ENCODE measurements around the gene RPS16. TPM values are rescaled to one million over a fixed set of nuclear protein-coding genes. Genes with fewer than 3 reads are reported as not detected.

The RPS16 gene
- total and polyA plus RNA-seq, 2 of the 13 experiments (the other 11 are each of a cell fraction or from before 2014, with no cell fraction given): 488 to 2,583 TPM

GRCh38 chr19:39401549-39402345 lies 34.0 kb downstream of the RPS16 start (continued):
- peak; percentile 7; the same call in 1 of the 2 replicates for TF ChIP-seq TGIF2 (CRISPR knock-in tag; IDR thresholded peaks at IDR 0.05)
- TF ChIP-seq STAT6 (CRISPR knock-in tag; IDR thresholded peaks at IDR 0.05; ENCODE audit: borderline replicate concordance): peak; percentile 27; the same call in 1 of the 2 replicates
- TF ChIP-seq POLR2A (IDR thresholded peaks at IDR 0.05; ENCODE audit: insufficient read depth in 1 of 2, low read depth in 2 of 2, low read length in 2 of 2): peak; percentile 91 to 97
- TF ChIP-seq ZNF513 (CRISPR knock-in tag; conservative IDR thresholded peaks at IDR 0.05): no peak
- 0 out of 2 replicates have a peak, but pooled peaks have one; percentile 79 for TF ChIP-seq AFF4 (CRISPR knock-in tag; IDR thresholded peaks at IDR 0.05)
- TF ChIP-seq ZNF333 (CRISPR knock-in tag; IDR thresholded peaks at IDR 0.05; ENCODE audit: borderline replicate concordance): peak; percentile 69; the same call in 1 of the 2 replicates
- TF ChIP-seq RFXAP (CRISPR knock-in tag; IDR thresholded peaks at IDR 0.05; ENCODE audit: borderline replicate concordance): peak; percentile 79; the same call in 1 of the 2 replicates
- no peak; the same call in 1 of the 2 replicates for TF ChIP-seq ZHX1 (CRISPR knock-in tag; IDR thresholded peaks at IDR 0.05; ENCODE audit: low read depth)
- peak; percentile 59; the same call in 1 of the 2 replicates for TF ChIP-seq ZNF547 (CRISPR knock-in tag; IDR thresholded peaks at IDR 0.05)
- peak; percentile 20; the same call in 1 of the 2 replicates for TF ChIP-seq FOXO1 (CRISPR knock-in tag; IDR thresholded peaks at IDR 0.05)
- TF ChIP-seq ZNF720 (CRISPR knock-in tag; IDR thresholded peaks at IDR 0.05): no peak
- TF ChIP-seq ZC3H4 (CRISPR knock-in tag; IDR thresholded peaks at IDR 0.05; ENCODE audit: borderline replicate concordance): peak; percentile 80; the same call in 1 of the 2 replicates
- peak; percentile 76 for TF ChIP-seq CEBPB (IDR thresholded peaks at IDR 0.05; ENCODE audit: borderline replicate concordance, low read depth, low read length)
- TF ChIP-seq IKZF4 (CRISPR knock-in tag; IDR thresholded peaks at IDR 0.05; ENCODE audit: borderline replicate concordance, low read depth, not compliant biosample characterization): no peak
- TF ChIP-seq CBX5 (CRISPR knock-in tag; IDR thresholded peaks at IDR 0.05; ENCODE audit: borderline replicate concordance): peak; percentile 18
- peak; percentile 8; the same call in 1 of the 2 replicates for TF ChIP-seq KDM4B (CRISPR knock-in tag; IDR thresholded peaks at IDR 0.05)
- peak; percentile 97 for TF ChIP-seq ZNF891 (CRISPR knock-in tag; IDR thresholded peaks at IDR 0.05)

All from HepG2 (cell line).